K562 (cell line): ENCODE data around the gene PHETA1. TPM values are rescaled to one million over a fixed set of nuclear protein-coding genes. Genes with fewer than 3 reads are reported as not detected.

ENCODE experiments used
- BCLAF1 ChIP-seq, 2 experiments: fragments of 450-650 bp in 1 of 2; IDR thresholded peaks; 2 replicates each; pipeline ENCODE4 v1.6.1; 2011 to 2017; ENCODE audit warnings: low read depth in 2 of 2, antibody characterized with exemption in 1 of 2, borderline replicate concordance in 1 of 2, low read length in 1 of 2, mild to moderate bottlenecking in 1 of 2, mixed read lengths in 1 of 2; ENCODE audit not compliant: control insufficient read depth in 1 of 2
- CBX5 ChIP-seq: IDR thresholded peaks from 2 replicates; pipeline ENCODE4 v1.6.1; 2014; ENCODE audit warnings: low read depth, borderline replicate concordance
- EGR1 ChIP-seq: fragments of 450-650 bp; conservative IDR thresholded peaks from 2 replicates; pipeline ENCODE4 v1.6.1; 2017; ENCODE audit warnings: mild to moderate bottlenecking
- MAZ ChIP-seq, 2 experiments: fragments of 450-650 bp in 1 of 2; sonication (generic) in 1 of 2; formaldehyde crosslinking; IDR thresholded peaks in 1 of 2; conservative IDR thresholded peaks in 1 of 2; 2 replicates each; pipeline versions ENCODE4 v1.4.0 to v1.5.0; 2020; ENCODE audit warnings: mild to moderate bottlenecking in 1 of 2, missing genetic modification reagents in 1 of 2
- RCOR1 ChIP-seq, 2 experiments: IDR thresholded peaks; 2 replicates each; pipeline ENCODE4 v1.6.1; 2012; ENCODE audit warnings: low read depth in 2 of 2, low read length in 2 of 2, borderline replicate concordance in 1 of 2, improper control_type of control experiment in 1 of 2
- SP2 ChIP-seq: IDR thresholded peaks from 2 replicates; pipeline ENCODE4 v1.6.1; 2011; ENCODE audit warnings: mild to moderate bottlenecking, low read depth, low read length, moderate library complexity; ENCODE audit not compliant: poor library complexity, severe bottlenecking; ENCODE audit errors: extremely low read depth
- USF1 ChIP-seq: sonication (generic); formaldehyde crosslinking; IDR thresholded peaks from 2 replicates; pipeline ENCODE4 v1.9.0; 2022; ENCODE audit warnings: mild to moderate bottlenecking, missing genetic modification reagents
- VEZF1 ChIP-seq: fragments of 200-800 bp; sonication (Bioruptor generic); IDR thresholded peaks from 2 replicates; pipeline ENCODE4 v1.6.1; 2017; ENCODE audit warnings: missing genetic modification characterization, missing compliant biosample characterization
- ZC3H4 ChIP-seq: sonication (generic); formaldehyde crosslinking; IDR thresholded peaks from 2 replicates; pipeline ENCODE4 v1.9.0; 2021; ENCODE audit warnings: missing genetic modification reagents, borderline replicate concordance
- ZEB2 ChIP-seq: fragments of 450-650 bp; IDR thresholded peaks from 2 replicates; pipeline ENCODE4 v1.6.1; 2016
- polyA plus RNA-seq, 8 experiments: library from polyadenylated mRNA; depleted of rRNA in 4 of 8; stranded (reverse) in 5 of 8; unstranded in 3 of 8; fragments of >200 nt; fragmentation: Nextera tagmentation in 2 of 8; fragmentation: Illumina TruSeq in 1 of 8; extraction: Ambion mirVana in 2 of 8; extraction: Trizol in 1 of 8; gene quantifications; 2 replicates each; pipeline versions ENCODE4 v1.2.1 to v1.2.3, GENCODE V29; 2011 to 2014; ENCODE audit warnings: inconsistent platforms in 1 of 8, missing spikeins in 1 of 8
- total RNA-seq, 7 experiments: library from RNA; depleted of rRNA in 6 of 7; stranded (reverse); fragments of >200 nt in 6 of 7; fragmentation: Illumina TruSeq in 2 of 7; extraction: Trizol in 2 of 7; gene quantifications; 2 replicates each; pipeline versions ENCODE4 v1.2.1 to v1.2.3, GENCODE V29; 2011 to 2021; ENCODE audit warnings: low replicate concordance in 1 of 7
- TF ChIP-seq, protein P1 (sequence below): sonication (generic); formaldehyde crosslinking; IDR thresholded peaks from 2 replicates; pipeline ENCODE4 v1.8.1; 2022; ENCODE audit warnings: missing genetic modification reagents
- TF ChIP-seq, protein P2 (sequence below): fragments of 150-350 bp; conservative IDR thresholded peaks from 2 replicates; pipeline ENCODE4 v1.6.1; 2014; ENCODE audit warnings: low read length
- TF ChIP-seq, protein P3 (sequence below): sonication (generic); formaldehyde crosslinking; IDR thresholded peaks from 2 replicates; pipeline ENCODE4 v1.8.1; 2022; ENCODE audit warnings: missing genetic modification reagents

Gene PHETA1
- total and polyA plus RNA-seq, 9 of the 15 experiments (the other 6 are each of a cell fraction or from before 2014, with no cell fraction given), result 0.03 to 12.4 (median 3.0) TPM

DNA sequence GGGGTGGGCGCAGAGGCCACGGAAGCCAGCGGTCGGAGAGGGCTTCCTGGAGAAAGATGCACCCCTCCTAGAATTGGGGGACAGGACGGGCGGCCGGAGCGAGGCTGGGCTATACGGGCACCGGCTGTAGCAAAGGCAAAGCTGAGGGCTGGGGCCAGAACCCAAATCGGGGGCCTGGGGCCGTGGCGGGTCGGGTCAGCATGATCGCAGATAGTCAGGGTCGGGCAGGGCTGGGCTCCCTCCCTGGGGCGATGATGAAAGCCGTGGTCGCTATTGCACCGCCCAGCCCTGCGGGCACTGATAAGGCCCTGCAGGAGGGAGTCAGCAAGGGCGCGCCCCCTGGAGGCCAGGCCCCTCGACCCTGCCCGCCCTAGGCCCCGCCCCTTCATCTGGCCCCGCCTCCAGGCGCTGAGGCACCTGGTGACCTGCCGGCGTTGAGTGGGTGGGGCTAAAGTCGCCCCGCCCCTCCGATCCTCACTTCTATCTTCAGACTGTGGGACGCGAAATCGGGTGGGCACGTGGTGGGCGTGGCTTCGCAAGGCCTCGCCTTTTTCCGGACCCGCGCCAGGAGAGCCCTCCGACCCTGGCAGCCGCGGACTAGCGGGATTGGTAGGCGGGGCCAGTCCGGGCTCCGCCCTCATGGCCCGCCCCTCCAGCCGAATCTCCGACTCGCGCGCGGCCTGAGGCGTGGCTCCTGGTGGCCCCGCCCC, 36.4 kb upstream of the PHETA1 start (continued):
- TF ChIP-seq BCLAF1 (IDR thresholded peaks at IDR 0.05; ENCODE audit: borderline replicate concordance in 1 of 2, control insufficient read depth in 1 of 2, low read depth in 2 of 2, low read length in 1 of 2), result 0 out of 4 replicates have a peak, but pooled peaks of 1 of the 2 experiments have one; percentile 55
- peak; percentile 42 for TF ChIP-seq EGR1
- TF ChIP-seq ZC3H4, result no peak
- TF ChIP-seq SP2, result no peak
- no peak for TF ChIP-seq CBX5
- TF ChIP-seq, protein P1, sequence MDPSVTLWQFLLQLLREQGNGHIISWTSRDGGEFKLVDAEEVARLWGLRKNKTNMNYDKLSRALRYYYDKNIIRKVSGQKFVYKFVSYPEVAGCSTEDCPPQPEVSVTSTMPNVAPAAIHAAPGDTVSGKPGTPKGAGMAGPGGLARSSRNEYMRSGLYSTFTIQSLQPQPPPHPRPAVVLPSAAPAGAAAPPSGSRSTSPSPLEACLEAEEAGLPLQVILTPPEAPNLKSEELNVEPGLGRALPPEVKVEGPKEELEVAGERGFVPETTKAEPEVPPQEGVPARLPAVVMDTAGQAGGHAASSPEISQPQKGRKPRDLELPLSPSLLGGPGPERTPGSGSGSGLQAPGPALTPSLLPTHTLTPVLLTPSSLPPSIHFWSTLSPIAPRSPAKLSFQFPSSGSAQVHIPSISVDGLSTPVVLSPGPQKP, result no peak
- TF ChIP-seq ZEB2, result no peak
- TF ChIP-seq, protein P2, sequence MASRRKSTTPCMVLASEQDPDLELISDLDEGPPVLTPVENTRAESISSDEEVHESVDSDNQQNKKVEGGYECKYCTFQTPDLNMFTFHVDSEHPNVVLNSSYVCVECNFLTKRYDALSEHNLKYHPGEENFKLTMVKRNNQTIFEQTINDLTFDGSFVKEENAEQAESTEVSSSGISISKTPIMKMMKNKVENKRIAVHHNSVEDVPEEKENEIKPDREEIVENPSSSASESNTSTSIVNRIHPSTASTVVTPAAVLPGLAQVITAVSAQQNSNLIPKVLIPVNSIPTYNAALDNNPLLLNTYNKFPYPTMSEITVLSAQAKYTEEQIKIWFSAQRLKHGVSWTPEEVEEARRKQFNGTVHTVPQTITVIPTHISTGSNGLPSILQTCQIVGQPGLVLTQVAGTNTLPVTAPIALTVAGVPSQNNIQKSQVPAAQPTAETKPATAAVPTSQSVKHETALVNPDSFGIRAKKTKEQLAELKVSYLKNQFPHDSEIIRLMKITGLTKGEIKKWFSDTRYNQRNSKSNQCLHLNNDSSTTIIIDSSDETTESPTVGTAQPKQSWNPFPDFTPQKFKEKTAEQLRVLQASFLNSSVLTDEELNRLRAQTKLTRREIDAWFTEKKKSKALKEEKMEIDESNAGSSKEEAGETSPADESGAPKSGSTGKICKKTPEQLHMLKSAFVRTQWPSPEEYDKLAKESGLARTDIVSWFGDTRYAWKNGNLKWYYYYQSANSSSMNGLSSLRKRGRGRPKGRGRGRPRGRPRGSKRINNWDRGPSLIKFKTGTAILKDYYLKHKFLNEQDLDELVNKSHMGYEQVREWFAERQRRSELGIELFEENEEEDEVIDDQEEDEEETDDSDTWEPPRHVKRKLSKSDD, result no peak
- peak; percentile 79 for TF ChIP-seq VEZF1 (CRISPR knock-in tag)
- TF ChIP-seq MAZ (CRISPR knock-in tag; conservative IDR thresholded peaks at IDR 0.05 in 1 of 2, IDR thresholded peaks at IDR 0.05 in 1 of 2), result peak; percentile 94 to 97
- peak; percentile 96 for TF ChIP-seq USF1 (CRISPR knock-in tag)
- TF ChIP-seq, protein P3, sequence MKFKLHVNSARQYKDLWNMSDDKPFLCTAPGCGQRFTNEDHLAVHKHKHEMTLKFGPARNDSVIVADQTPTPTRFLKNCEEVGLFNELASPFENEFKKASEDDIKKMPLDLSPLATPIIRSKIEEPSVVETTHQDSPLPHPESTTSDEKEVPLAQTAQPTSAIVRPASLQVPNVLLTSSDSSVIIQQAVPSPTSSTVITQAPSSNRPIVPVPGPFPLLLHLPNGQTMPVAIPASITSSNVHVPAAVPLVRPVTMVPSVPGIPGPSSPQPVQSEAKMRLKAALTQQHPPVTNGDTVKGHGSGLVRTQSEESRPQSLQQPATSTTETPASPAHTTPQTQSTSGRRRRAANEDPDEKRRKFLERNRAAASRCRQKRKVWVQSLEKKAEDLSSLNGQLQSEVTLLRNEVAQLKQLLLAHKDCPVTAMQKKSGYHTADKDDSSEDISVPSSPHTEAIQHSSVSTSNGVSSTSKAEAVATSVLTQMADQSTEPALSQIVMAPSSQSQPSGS (CRISPR knock-in tag), result no peak
- TF ChIP-seq RCOR1 (IDR thresholded peaks at IDR 0.05; ENCODE audit: borderline replicate concordance in 1 of 2, low read depth in 2 of 2, low read length in 2 of 2), result peak; percentile 78 to 82; a peak in 3 of 4 replicates
